NCI-H82 (cell line): ENCODE measurements around the gene DMWD.

ENCODE experiments used
- DNase-seq: peaks from one replicate; lab custom pipeline; 2025; lab: John Stamatoyannopoulos, UW

The DMWD gene

DNA sequence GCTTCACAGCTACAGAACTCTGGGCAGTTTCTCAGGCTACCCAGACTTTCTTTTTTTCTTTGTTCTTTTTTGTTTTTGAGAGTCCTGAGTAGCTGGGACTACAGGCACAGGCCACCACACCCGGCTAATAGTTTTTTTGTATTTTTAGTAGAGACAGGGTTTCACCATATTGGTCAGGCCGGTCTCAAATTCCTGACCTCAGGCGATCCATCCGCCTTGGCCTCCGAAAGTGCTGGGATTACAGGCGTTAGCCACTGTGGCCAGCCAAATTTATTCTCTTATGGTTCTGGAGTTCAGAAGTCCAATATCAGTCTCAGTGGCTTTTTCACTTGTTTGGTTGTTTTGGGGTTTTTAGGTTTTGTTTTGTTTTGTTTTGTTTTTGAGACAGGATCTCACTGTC is 47.0 kb downstream of the DMWD start:
- DNase-seq = no peak

DNA sequence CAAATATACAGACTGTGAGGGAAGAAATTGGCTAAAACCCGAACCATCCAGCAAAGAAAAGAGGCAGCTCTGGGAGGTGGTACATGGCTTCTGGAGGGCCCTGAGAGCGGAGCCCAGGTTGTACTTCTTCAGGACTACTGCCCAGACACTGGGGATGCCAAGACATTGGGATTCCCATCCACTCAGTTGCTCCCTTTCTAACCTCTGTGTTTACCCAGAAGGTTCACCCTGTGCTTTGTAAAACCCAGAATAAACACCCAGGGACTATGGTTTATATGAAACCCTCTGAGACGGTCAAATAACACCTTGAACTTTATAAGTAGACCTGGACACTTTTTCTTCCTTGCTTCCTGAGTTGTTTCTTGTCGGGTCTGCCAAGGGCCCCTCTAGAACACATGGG is 49.7 kb downstream of the DMWD start:
- no peak for DNase-seq

DNA sequence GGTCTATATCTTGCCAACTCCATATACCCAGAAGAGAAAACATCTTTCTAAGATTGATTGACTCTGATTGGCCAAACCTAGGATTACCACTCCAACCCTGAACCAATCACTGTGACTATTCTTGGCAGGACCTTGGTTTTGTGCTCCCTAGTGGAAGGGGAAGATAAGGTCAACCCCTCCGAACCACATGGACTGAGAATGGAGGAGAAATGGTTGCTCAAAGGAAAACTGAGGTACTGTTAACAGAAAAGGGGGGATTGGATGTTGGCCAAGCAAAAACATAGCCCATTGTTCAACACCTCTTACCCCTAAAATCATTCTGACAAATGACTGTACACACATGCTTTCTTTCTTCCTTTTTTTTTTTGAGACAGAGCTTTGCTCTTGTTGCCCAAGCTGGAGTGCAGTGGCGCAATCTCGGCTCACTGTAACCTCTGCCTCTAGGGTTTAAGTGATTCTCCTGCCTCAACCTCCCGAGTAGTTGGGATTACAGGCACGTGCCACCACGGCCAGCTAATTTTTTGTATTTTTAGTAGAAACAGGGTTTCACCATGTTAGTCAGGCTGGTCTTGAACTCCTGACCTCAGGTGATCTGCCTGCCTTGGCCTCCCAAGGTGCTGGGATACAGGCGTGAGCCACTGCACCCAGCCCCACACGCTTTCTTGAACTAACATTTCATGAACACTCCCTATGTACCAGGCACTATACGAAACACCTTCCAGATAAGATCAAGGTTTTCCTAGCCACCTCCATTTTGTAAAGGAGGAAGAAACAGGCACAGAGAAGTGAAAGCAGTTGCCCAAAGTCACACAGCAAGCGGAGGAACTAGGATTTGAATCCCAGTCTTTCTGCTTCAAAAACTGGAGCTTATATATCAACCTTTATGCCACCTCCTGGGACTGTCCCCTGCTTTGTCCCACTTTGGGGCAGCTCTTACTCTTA is 52.9 kb downstream of the DMWD start:
- peak; percentile 37 for DNase-seq

DNA sequence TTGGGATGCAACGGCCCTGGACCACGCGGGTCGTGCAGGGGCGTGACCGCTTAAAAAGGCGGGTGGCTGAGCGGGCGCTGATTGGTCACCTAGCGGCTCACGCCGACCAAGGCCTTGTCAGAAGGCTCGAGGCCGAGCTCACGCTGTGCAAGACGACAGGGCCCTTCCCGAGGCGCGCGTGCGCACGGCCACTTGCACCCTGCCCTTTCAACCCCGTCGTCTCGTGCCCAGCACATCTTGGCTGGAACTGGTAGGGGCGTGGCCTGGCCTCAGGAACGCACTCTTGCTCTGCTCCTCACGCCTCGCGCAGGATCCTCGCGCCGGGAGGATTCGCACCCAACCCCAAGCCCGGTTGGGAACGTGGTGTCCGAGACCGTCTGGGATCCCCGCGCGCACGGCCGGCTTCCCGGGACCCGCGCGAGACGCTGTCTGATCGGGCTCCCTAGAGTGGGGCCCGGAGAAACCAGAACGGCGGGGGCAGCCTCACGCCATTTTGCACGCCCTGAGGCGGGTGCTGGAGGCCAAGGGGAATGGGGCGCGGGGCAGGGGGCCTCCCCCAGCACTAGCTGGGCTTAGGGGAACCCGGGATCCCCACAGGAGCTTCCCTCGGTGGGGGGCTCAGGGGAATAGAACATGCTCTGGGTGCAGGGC is 59.4 kb downstream of the DMWD start, which contains the start of gene MEIOSIN:
TSS of gene MEIOSIN (plus strand) at position 280 of the 651 bp plus-strand sequence. CDS start 1,938 bp downstream, outside the sequence.
- DNase-seq = no peak
